Heart left ventricle (tissue), 16 donors: Measurements from ENCODE around the gene NTSR2. TPM values are rescaled to one million over a fixed set of nuclear protein-coding genes. Genes with fewer than 3 reads are reported as not detected.

ENCODE experiments used
- ATAC-seq, 4 donors: fragments of 200-7000 bp; cut with Tn5 transposase; one replicate each; pipeline ENCODE4 v1.9.1; 2020 to 2022; ENCODE audit warnings: moderate library complexity in 4 of 4, mild to moderate bottlenecking in 3 of 4, moderate number of reproducible peaks in 1 of 4
- DNase-seq, 5 donors: peaks; one replicate each; pipeline ENCODE4 v3.0.0-alpha.2; 2020
- H3K27ac ChIP-seq, 12 donors: fragments of 200-600 bp; sonication (generic) in 4 of 12; one replicate each; pipeline versions ENCODE4 v1.5.0 to v1.8.0; 2016 to 2022; ENCODE audit warnings: mild to moderate bottlenecking in 2 of 12
- H3K27me3 ChIP-seq, 9 donors: fragments of 200-600 bp; sonication (generic) in 2 of 9; one replicate each; pipeline versions ENCODE4 v1.5.1 to v1.8.0; 2016 to 2022; ENCODE audit warnings: mild to moderate bottlenecking in 3 of 9
- H3K36me3 ChIP-seq, 9 donors: fragments of 200-600 bp; sonication (generic) in 2 of 9; one replicate each; pipeline versions ENCODE4 v1.5.0 to v1.8.0; 2018 to 2022; ENCODE audit warnings: mild to moderate bottlenecking in 2 of 9
- H3K4me1 ChIP-seq, 12 donors: fragments of 200-600 bp; sonication (generic) in 4 of 12; one replicate each; pipeline versions ENCODE4 v1.5.0 to v1.8.0; 2016 to 2022; ENCODE audit warnings: mild to moderate bottlenecking in 3 of 12
- H3K4me3 ChIP-seq, 12 donors: fragments of 200-600 bp; sonication (generic) in 4 of 12; one replicate each; pipeline versions ENCODE4 v1.5.0 to v1.8.0; 2017 to 2022; ENCODE audit warnings: mild to moderate bottlenecking in 9 of 12, moderate library complexity in 4 of 12
- H3K9me3 ChIP-seq, 12 donors: fragments of 200-600 bp; sonication (generic) in 4 of 12; one replicate each; pipeline versions ENCODE4 v1.5.0 to v1.8.0; 2016 to 2022; ENCODE audit warnings: mild to moderate bottlenecking in 1 of 12
- CTCF ChIP-seq, 12 donors: fragments of 200-600 bp; sonication (generic) in 4 of 12; IDR thresholded peaks; one replicate each; pipeline versions ENCODE4 v1.5.0 to v1.8.0; 2018 to 2022; ENCODE audit warnings: antibody characterized with exemption in 12 of 12, mild to moderate bottlenecking in 5 of 12
- POLR2A ChIP-seq, 2 donors: fragments of 450-650 bp; IDR thresholded peaks; one replicate each; pipeline ENCODE4 v1.6.1; 2017; ENCODE audit warnings: antibody characterized with exemption in 2 of 2, mild to moderate bottlenecking in 2 of 2, moderate library complexity in 2 of 2
- WGBS, 4 donors: extraction: QIAGEN DNeasy Blood & Tissue Kit in 2 of 4; methylation state at CpG; one replicate each; pipeline versions ENCODE4 v1.1.5 to v1.1.7; 2013 to 2018; 5-methylcytosine and 5-hydroxymethylcytosine counted together
- intact Hi-C, 10 donors: fragments of 100-400 bp; cut with DNase I; formaldehyde crosslinking; loops; one replicate each; pipeline versions ENCODE4 v1.11.1 to v1.14.2; 2022
- polyA plus RNA-seq, 2 donors: library from polyadenylated mRNA; stranded (reverse); fragments of 200-250 nt; gene quantifications; one replicate each; pipeline ENCODE4 v1.2.3, GENCODE V29; 2013
- total RNA-seq, 9 donors: library from RNA; depleted of rRNA in 2 of 9; stranded (reverse); fragments of >200 nt in 2 of 9; fragmentation: NEBNext Ultra II Directional in 3 of 9; extraction: Animal tissue kit (Norgen Biotek cat#: 25700) in 3 of 9; gene quantifications; one replicate each; pipeline versions ENCODE4 v1.1.0 to v1.2.4, GENCODE V29; 2016 to 2023
- donor health status: ischemic (EF 13 %, LVEDD 7.1; RV severe dilation, severe dysfunction).
- donor health status: healthy with polysubstance abuse.
- donor health status: DM: no; HTN: yes; CAD: no.
- donor health status: DM: no; HTN: no; CAD: no.
- donor health status: ischemic (EF 25% LVEDD 6.9; RV normal size, moderate dysfunction).
- donor health status: ischemic (EF 25% LVEDD 5.7; RV mildly dilated, moderate dysfunction).
- donor health status: healthy.
- donor health status: DM: yes; HTN: yes; CAD: no.
- donor health status: ischemic (EF 35%, LVEDD 5.7; RV mildly dilated, moderate dysfunction).
- donor health status: nonischemic (EF 11% LVEDD 7.7; RV severe dilation, severe dysfunction).
- donor health status: DM: yes; HTN: yes; CAD: no.
- donor health status: PGD.
- donor health status: ischemic (EF 29% LVEDD 5.4; RV normal size, mild dysfunction).
- donor health status: nonischemic (EF 23%, LVEDD 6.1; RV moderate dilation, normal function).

NTSR2 gene
- total and polyA plus RNA-seq, 11 donors = 0.04 to 0.16 TPM; not detected in 9

GRCh38 chr2:11616851-11617415, 53.1 kb downstream of the NTSR2 start:
- H3K9me3 ChIP-seq = no peaks in the 10 kb centered on the region
- 80 to 87% (median 86%) methylated on average over 17 to 19 of the region's 19 CpGs for WGBS, 4 donors
- no peak overlapping the region for H3K27ac ChIP-seq
- no peak for DNase-seq
- H3K36me3 ChIP-seq = peaks cover 0 to 23% (median 3%) of the 10 kb centered on the region in 9 donors
- H3K4me1 ChIP-seq = no peaks in the 10 kb centered on the region
- ATAC-seq = no peak
- H3K4me3 ChIP-seq = no peak overlapping the region
- H3K27me3 ChIP-seq = no peaks in the 10 kb centered on the region
- intact Hi-C loops = no loop called here
- no peak for TF ChIP-seq POLR2A (IDR thresholded peaks at IDR 0.05)
- no peak for TF ChIP-seq CTCF (IDR thresholded peaks at IDR 0.05)

GRCh38 chr2:11616097-11616687, 53.8 kb downstream of the NTSR2 start:
- TF ChIP-seq POLR2A (IDR thresholded peaks at IDR 0.05) = no peak
- TF ChIP-seq CTCF (IDR thresholded peaks at IDR 0.05) = no peak
- ATAC-seq (no peak), DNase-seq (no peak)
- Histone ChIP-seq H3K4me3 (no peak overlapping the region), H3K36me3 (peaks cover 0 to 23% (median 3%) of the 10 kb centered on the region in 9 donors), H3K27ac (no peak overlapping the region), H3K4me1 (no peaks in the 10 kb centered on the region), H3K27me3 (no peaks in the 10 kb centered on the region), H3K9me3 (no peaks in the 10 kb centered on the region)
- 89 to 93% (median 91%) methylated on average over 14 of the region's 14 CpGs for WGBS, 4 donors
- intact Hi-C loops = no loop called here

GRCh38 chr2:11615209-11615608, 54.8 kb downstream of the NTSR2 start:
- no peak overlapping the region for H3K27ac ChIP-seq
- intact Hi-C loops = no loop called here
- H3K4me1 ChIP-seq = no peaks in the 10 kb centered on the region
- WGBS, 4 donors = 79 to 93% (median 83%) methylated on average over 3 of the region's 3 CpGs
- no peak for DNase-seq
- H3K36me3 ChIP-seq = peaks cover 0 to 23% (median 3%) of the 10 kb centered on the region in 9 donors
- H3K27me3 ChIP-seq = no peaks in the 10 kb centered on the region
- no peaks in the 10 kb centered on the region for H3K9me3 ChIP-seq
- no peak for ATAC-seq
- H3K4me3 ChIP-seq = no peak overlapping the region
- TF ChIP-seq POLR2A (IDR thresholded peaks at IDR 0.05) (no peak), CTCF (IDR thresholded peaks at IDR 0.05) (no peak)

- H3K27ac ChIP-seq = no peak overlapping the region
- 76 to 98% (median 91%) methylated on average over 5 of the region's 5 CpGs for WGBS, 4 donors
- TF ChIP-seq CTCF (IDR thresholded peaks at IDR 0.05) = no peak
- no peak for TF ChIP-seq POLR2A (IDR thresholded peaks at IDR 0.05)
- no peak overlapping the region for H3K4me3 ChIP-seq
- no peaks in the 10 kb centered on the region for H3K27me3 ChIP-seq
- no peaks in the 10 kb centered on the region for H3K9me3 ChIP-seq
- no peak for ATAC-seq
- H3K4me1 ChIP-seq = no peaks in the 10 kb centered on the region
- DNase-seq = no peak
- peaks cover 0 to 17% (median 3%) of the 10 kb centered on the region in 9 donors for H3K36me3 ChIP-seq
- intact Hi-C loops = no loop called here
Measured at GRCh38 chr2:11613297-11613696, 56.7 kb downstream of the NTSR2 start.
